H9 (cell line): ENCODE measurements around the gene CAPN14. TPM values are rescaled to one million over a fixed set of nuclear protein-coding genes. Genes with fewer than 3 reads are reported as not detected.

Source experiments
- DNase-seq: peaks from one replicate; pipeline ENCODE4 v3.0.0-alpha.2; 2017
- H2AFZ ChIP-seq: one replicate; pipeline ENCODE4 v1.6.1; 2013; ENCODE audit warnings: mild to moderate bottlenecking, low read length, control low read depth, moderate library complexity
- H2AK5ac ChIP-seq: 2 replicates; pipeline ENCODE4 v1.6.1; 2013; ENCODE audit warnings: low read length, control low read depth, mixed read lengths; ENCODE audit not compliant: insufficient read length
- H2BK120ac ChIP-seq: one replicate; pipeline ENCODE4 v1.6.1; 2013; ENCODE audit warnings: low read depth, mild to moderate bottlenecking, low read length, control low read depth, inconsistent platforms; ENCODE audit not compliant: poor library complexity, severe bottlenecking
- H2BK12ac ChIP-seq: 2 replicates; pipeline ENCODE4 v1.6.1; 2013; ENCODE audit warnings: low read length, control low read depth, mixed read lengths, low read depth; ENCODE audit not compliant: insufficient read length
- H2BK15ac ChIP-seq: 2 replicates; pipeline ENCODE4 v1.6.1; 2013; ENCODE audit warnings: low read depth, low read length, control low read depth
- H2BK20ac ChIP-seq: one replicate; pipeline ENCODE4 v1.6.1; 2013; ENCODE audit warnings: low read depth, mild to moderate bottlenecking, low read length, control low read depth, inconsistent platforms; ENCODE audit not compliant: poor library complexity, severe bottlenecking
- H2BK5ac ChIP-seq: 2 replicates; pipeline ENCODE4 v1.6.1; 2013; ENCODE audit warnings: low read length, control low read depth, mixed read lengths; ENCODE audit not compliant: insufficient read length
- H3K14ac ChIP-seq: 2 replicates; pipeline ENCODE4 v1.6.1; 2013; ENCODE audit warnings: low read length, control low read depth; ENCODE audit not compliant: insufficient read depth
- H3K18ac ChIP-seq: 2 replicates; pipeline ENCODE4 v1.6.1; 2013; ENCODE audit warnings: low read depth, mild to moderate bottlenecking, mixed read lengths, low read length, control low read depth; ENCODE audit not compliant: insufficient read length
- H3K23ac ChIP-seq: 2 replicates; pipeline ENCODE4 v1.6.1; 2013; ENCODE audit warnings: low read length, control low read depth, mixed read lengths, low read depth; ENCODE audit not compliant: insufficient read length
- H3K23me2 ChIP-seq: 2 replicates; pipeline ENCODE4 v1.6.1; 2013; ENCODE audit warnings: low read depth, mild to moderate bottlenecking, mixed read lengths, low read length, control low read depth; ENCODE audit not compliant: insufficient read length, poor library complexity, severe bottlenecking
- H3K27ac ChIP-seq: 2 replicates; pipeline ENCODE4 v1.5.1; 2013; ENCODE audit warnings: low read length, control low read depth, mixed read lengths, low read depth; ENCODE audit not compliant: insufficient read length
- H3K27me3 ChIP-seq: 2 replicates; pipeline ENCODE4 v1.6.1; 2013; ENCODE audit warnings: low read length, control low read depth, inconsistent platforms; ENCODE audit not compliant: insufficient read depth
- H3K4ac ChIP-seq: 2 replicates; pipeline ENCODE4 v1.6.1; 2013; ENCODE audit warnings: low read depth, mild to moderate bottlenecking, control low read depth, inconsistent platforms, low read length, moderate library complexity
- H3K4me1 ChIP-seq: 2 replicates; pipeline ENCODE4 v1.6.1; 2013; ENCODE audit warnings: low read length, control low read depth, inconsistent platforms; ENCODE audit not compliant: insufficient read depth
- H3K4me2 ChIP-seq: 2 replicates; pipeline ENCODE4 v1.6.1; 2013; ENCODE audit warnings: low read length, control low read depth, mixed read lengths; ENCODE audit not compliant: insufficient read length, insufficient read depth
- H3K56ac ChIP-seq: 2 replicates; pipeline ENCODE4 v1.6.1; 2013; ENCODE audit warnings: low read depth, mild to moderate bottlenecking, mixed read lengths, low read length, control low read depth; ENCODE audit not compliant: insufficient read length
- H3K79me1 ChIP-seq: 2 replicates; pipeline ENCODE4 v1.6.1; 2013; ENCODE audit warnings: low read depth, mild to moderate bottlenecking, moderate library complexity, low read length, control low read depth, inconsistent platforms; ENCODE audit not compliant: insufficient read depth, poor library complexity, severe bottlenecking
- H3K79me2 ChIP-seq: 2 replicates; pipeline ENCODE4 v1.6.1; 2013; ENCODE audit warnings: low read length, control low read depth, inconsistent platforms; ENCODE audit not compliant: insufficient read depth
- H3K9ac ChIP-seq: 2 replicates; pipeline ENCODE4 v1.6.1; 2013; ENCODE audit warnings: low read length, control low read depth, mixed read lengths; ENCODE audit not compliant: insufficient read length; ENCODE audit errors: extremely low read depth
- H3K9me3 ChIP-seq: one replicate; pipeline ENCODE4 v1.6.1; 2013; ENCODE audit warnings: low read depth, low read length, inconsistent platforms; ENCODE audit not compliant: control insufficient read depth
- H3T11ph ChIP-seq: one replicate; pipeline ENCODE4 v1.6.1; 2013; ENCODE audit warnings: mild to moderate bottlenecking, low read length, control low read depth, inconsistent platforms
- H4K20me1 ChIP-seq: one replicate; pipeline ENCODE4 v1.6.1; 2013; ENCODE audit not compliant: control insufficient read depth, insufficient read length, insufficient read depth
- H4K5ac ChIP-seq: 2 replicates; pipeline ENCODE4 v1.6.1; 2013; ENCODE audit warnings: low read depth, mild to moderate bottlenecking, mixed read lengths, low read length, control low read depth; ENCODE audit not compliant: insufficient read length
- H4K8ac ChIP-seq: replicated peaks from 2 replicates; pipeline ENCODE4 v1.6.1; 2013; ENCODE audit warnings: low read length, control low read depth, mixed read lengths, low read depth; ENCODE audit not compliant: insufficient read length
- H4K91ac ChIP-seq: 2 replicates; pipeline ENCODE4 v1.6.1; 2013; ENCODE audit warnings: low read depth, mild to moderate bottlenecking, moderate library complexity, mixed read lengths, low read length, control low read depth; ENCODE audit not compliant: insufficient read length
- H3K27ac Mint-ChIP-seq, 3 experiments: 2 replicates in 2 of 3; 3 replicates in 1 of 3; pipeline ENCODE4 v1.8.0; 2020 to 2021; ENCODE audit warnings: mixed read lengths in 3 of 3, mild to moderate bottlenecking in 1 of 3, moderate library complexity in 1 of 3
- H3K27me3 Mint-ChIP-seq: 2 replicates; pipeline ENCODE4 v1.8.0; 2021; ENCODE audit warnings: low read depth, mild to moderate bottlenecking, moderate library complexity, mixed read lengths
- H3K36me3 Mint-ChIP-seq, 3 experiments: 2 replicates in 2 of 3; 3 replicates in 1 of 3; pipeline ENCODE4 v1.8.0; 2020 to 2021; ENCODE audit warnings: low read depth in 3 of 3, mixed read lengths in 3 of 3; ENCODE audit not compliant: insufficient read depth in 1 of 3
- H3K4me1 Mint-ChIP-seq, 2 experiments: 2 replicates each; pipeline ENCODE4 v1.8.0; 2020; ENCODE audit warnings: mixed read lengths in 2 of 2
- H3K4me3 Mint-ChIP-seq, 2 experiments: 2 replicates in 1 of 2; 3 replicates in 1 of 2; pipeline ENCODE4 v1.8.0; 2020 to 2021; ENCODE audit warnings: mild to moderate bottlenecking in 2 of 2, mixed read lengths in 2 of 2, moderate library complexity in 1 of 2
- H3K9me3 Mint-ChIP-seq, 2 experiments: 2 replicates in 1 of 2; 3 replicates in 1 of 2; pipeline ENCODE4 v1.8.0; 2020; ENCODE audit warnings: mild to moderate bottlenecking in 2 of 2, mixed read lengths in 2 of 2, moderate library complexity in 1 of 2
- WGBS: extraction: QIAGEN DNeasy Blood & Tissue Kit; methylation state at CpG from one replicate; pipeline ENCODE4 v1.1.7; 2013; ENCODE audit warnings: missing lambda C conversion rate, low lambda C conversion rate, mixed read lengths; ENCODE audit not compliant: insufficient read length; ENCODE audit errors: extremely low coverage; 5-methylcytosine and 5-hydroxymethylcytosine counted together
- total RNA-seq: library from RNA; stranded (reverse); gene quantifications from 2 replicates; pipeline ENCODE4 v1.2.1, GENCODE V29; 2021
- TF ChIP-seq, protein P1 (sequence below): fragments of 200-600 bp; sonication (generic); conservative IDR thresholded peaks from 3 replicates; pipeline ENCODE4 v1.8.0; 2021; ENCODE audit warnings: antibody characterized with exemption, mild to moderate bottlenecking

Gene CAPN14
- total RNA-seq, 1 experiment from 2014 or later = 0.09 TPM

DNA sequence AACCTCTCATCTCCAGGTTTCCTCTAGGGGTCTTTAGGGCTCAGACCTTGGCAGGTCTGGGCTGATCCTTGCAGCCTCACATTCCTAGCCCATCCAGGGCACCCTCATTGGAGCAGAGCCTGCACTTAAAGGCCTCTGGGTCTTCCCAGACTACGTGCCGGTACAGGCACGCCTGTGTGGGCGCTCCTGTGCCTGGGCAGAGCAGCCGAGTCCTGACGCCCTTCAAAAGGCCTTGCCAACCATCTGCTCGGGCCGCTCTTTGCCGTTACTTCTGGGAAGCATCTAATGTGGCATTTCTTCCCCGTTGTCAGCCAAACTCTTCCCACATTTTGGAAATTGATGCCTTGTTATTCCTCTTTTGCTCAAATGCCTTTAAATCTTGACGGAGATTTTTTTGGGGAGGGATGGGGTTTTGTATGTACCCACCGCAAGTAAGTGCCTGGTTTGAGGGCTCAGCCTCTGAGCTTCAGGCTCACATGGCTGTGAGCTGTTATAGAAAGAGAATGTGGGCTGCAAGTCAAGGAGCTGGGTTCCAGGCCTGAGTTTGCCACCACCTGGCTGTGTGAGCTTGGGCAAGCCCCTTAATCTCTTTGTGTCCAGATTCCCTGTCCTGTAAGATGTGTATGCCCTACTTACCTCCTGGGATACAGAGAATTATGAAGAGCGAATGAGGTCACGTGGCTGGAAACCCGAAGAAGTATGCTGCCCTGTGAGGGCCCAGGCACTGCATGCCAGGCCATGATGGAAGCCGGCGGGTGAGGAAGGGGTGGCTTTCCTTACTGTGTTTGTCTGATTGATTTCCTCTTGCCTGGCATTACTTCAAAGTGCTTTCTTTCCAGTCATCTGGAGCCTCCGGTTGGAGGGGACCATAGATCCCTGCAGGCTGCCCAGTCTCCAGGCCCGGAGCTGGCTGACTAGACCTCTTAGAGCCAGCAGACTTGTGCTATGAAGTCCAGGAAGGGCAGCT is 37.2 kb upstream of the CAPN14 start:
- H4K8ac ChIP-seq = no peak overlapping the region
- Mint-ChIP-seq H3K9me3 (no peaks in the 10 kb centered on the region), H3K4me3 (no peak overlapping the region), H3K27ac (peak overlapping the region in 1 of 3 experiments; percentile 44; a peak in 2 of 7 replicates), H3K4me1 (peaks cover 32 to 44% of the 10 kb centered on the region in 2 experiments), H3K36me3 (peaks cover 0 to 3% (median 3%) of the 10 kb centered on the region in 3 experiments; a peak in 3 of 7 replicates), H3K27me3 (no peaks in the 10 kb centered on the region; the same call in 1 of the 2 replicates)
- no peak overlapping the region for H3K18ac ChIP-seq
- no peak overlapping the region for H3K4ac ChIP-seq
- no peak overlapping the region for H3K56ac ChIP-seq
- no peaks in the 10 kb centered on the region for H3K27me3 ChIP-seq
- H3K23ac ChIP-seq = no peak overlapping the region
- no peaks in the 10 kb centered on the region for H3K79me1 ChIP-seq
- no peaks in the 10 kb centered on the region for H4K20me1 ChIP-seq
- no peak overlapping the region for H3K9ac ChIP-seq
- no peak overlapping the region for H3K4me2 ChIP-seq
- no peak overlapping the region for H4K5ac ChIP-seq
- no peak overlapping the region for H2BK15ac ChIP-seq
- H4K91ac ChIP-seq = no peak overlapping the region
- no peaks in the 10 kb centered on the region for H3K23me2 ChIP-seq
- H2AK5ac ChIP-seq = no peak overlapping the region
- WGBS = no CpG with 5 or more reads among the region's 19 CpGs
- no peak overlapping the region for H2BK120ac ChIP-seq
- H2BK20ac ChIP-seq = no peak overlapping the region
- no peak overlapping the region for H3K14ac ChIP-seq
- H3K9me3 ChIP-seq = no peaks in the 10 kb centered on the region
- H3K27ac ChIP-seq = no peak overlapping the region
- TF ChIP-seq, protein P1, sequence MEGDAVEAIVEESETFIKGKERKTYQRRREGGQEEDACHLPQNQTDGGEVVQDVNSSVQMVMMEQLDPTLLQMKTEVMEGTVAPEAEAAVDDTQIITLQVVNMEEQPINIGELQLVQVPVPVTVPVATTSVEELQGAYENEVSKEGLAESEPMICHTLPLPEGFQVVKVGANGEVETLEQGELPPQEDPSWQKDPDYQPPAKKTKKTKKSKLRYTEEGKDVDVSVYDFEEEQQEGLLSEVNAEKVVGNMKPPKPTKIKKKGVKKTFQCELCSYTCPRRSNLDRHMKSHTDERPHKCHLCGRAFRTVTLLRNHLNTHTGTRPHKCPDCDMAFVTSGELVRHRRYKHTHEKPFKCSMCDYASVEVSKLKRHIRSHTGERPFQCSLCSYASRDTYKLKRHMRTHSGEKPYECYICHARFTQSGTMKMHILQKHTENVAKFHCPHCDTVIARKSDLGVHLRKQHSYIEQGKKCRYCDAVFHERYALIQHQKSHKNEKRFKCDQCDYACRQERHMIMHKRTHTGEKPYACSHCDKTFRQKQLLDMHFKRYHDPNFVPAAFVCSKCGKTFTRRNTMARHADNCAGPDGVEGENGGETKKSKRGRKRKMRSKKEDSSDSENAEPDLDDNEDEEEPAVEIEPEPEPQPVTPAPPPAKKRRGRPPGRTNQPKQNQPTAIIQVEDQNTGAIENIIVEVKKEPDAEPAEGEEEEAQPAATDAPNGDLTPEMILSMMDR = no peak
- H2BK12ac ChIP-seq = no peak overlapping the region
- DNase-seq = no peak
- H2AFZ ChIP-seq = no peak overlapping the region
- no peak overlapping the region for H2BK5ac ChIP-seq
- H3K79me2 ChIP-seq = no peaks in the 10 kb centered on the region
- H3T11ph ChIP-seq = no peak overlapping the region
- no peaks in the 10 kb centered on the region for H3K4me1 ChIP-seq
